ENCODE measurements around the gene ACOT7. TPM values are rescaled to one million over a fixed set of nuclear protein-coding genes. Genes with fewer than 3 reads are reported as not detected.

The ACOT7 gene
- total RNA-seq, 1 experiment from 2014 or later = 151 TPM

DNA sequence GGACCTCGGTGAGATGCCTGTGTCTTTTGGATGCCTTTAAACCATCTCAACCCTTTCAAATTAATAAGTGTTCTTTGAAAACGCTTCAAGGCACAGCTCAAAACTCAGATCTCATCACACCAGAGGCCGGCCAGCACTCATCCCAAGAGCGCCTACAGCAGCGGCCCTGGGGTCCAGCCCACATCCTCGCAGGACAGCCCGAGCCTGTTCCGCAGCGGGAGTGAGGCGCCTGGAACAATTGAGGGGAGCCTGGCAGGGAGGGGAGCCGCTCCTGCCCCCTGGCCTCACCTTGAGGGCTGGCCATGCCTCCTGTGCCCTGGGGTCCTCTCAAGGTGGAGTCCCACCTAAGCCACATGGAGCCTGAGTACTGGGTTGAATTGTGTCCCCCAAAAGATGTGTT lies 37.9 kb downstream of the ACOT7 start (continued):
- TF ChIP-seq, protein P1, sequence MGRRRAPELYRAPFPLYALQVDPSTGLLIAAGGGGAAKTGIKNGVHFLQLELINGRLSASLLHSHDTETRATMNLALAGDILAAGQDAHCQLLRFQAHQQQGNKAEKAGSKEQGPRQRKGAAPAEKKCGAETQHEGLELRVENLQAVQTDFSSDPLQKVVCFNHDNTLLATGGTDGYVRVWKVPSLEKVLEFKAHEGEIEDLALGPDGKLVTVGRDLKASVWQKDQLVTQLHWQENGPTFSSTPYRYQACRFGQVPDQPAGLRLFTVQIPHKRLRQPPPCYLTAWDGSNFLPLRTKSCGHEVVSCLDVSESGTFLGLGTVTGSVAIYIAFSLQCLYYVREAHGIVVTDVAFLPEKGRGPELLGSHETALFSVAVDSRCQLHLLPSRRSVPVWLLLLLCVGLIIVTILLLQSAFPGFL (CRISPR knock-in tag; IDR thresholded peaks at IDR 0.05; ENCODE audit: borderline replicate concordance) = no peak
- TF ChIP-seq ESRRA (CRISPR knock-in tag; IDR thresholded peaks at IDR 0.05; ENCODE audit: borderline replicate concordance) = no peak
- no peak for TF ChIP-seq KAT7 (CRISPR knock-in tag; IDR thresholded peaks at IDR 0.05; ENCODE audit: borderline replicate concordance)
- no peak for TF ChIP-seq RELA (CRISPR knock-in tag; IDR thresholded peaks at IDR 0.05; ENCODE audit: borderline replicate concordance)
- no peak for TF ChIP-seq EMX1 (CRISPR knock-in tag; IDR thresholded peaks at IDR 0.05)
- TF ChIP-seq JAZF1 (CRISPR knock-in tag; IDR thresholded peaks at IDR 0.05) = no peak
- TF ChIP-seq GRHL2 (CRISPR knock-in tag; IDR thresholded peaks at IDR 0.05; ENCODE audit: insufficient replicate concordance, severe bottlenecking) = no peak
- TF ChIP-seq, protein P2, sequence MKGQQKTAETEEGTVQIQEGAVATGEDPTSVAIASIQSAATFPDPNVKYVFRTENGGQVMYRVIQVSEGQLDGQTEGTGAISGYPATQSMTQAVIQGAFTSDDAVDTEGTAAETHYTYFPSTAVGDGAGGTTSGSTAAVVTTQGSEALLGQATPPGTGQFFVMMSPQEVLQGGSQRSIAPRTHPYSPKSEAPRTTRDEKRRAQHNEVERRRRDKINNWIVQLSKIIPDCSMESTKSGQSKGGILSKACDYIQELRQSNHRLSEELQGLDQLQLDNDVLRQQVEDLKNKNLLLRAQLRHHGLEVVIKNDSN (CRISPR knock-in tag; IDR thresholded peaks at IDR 0.05) = no peak
- no peak for TF ChIP-seq NR2C2 (CRISPR knock-in tag; IDR thresholded peaks at IDR 0.05)
- TF ChIP-seq, protein P3, sequence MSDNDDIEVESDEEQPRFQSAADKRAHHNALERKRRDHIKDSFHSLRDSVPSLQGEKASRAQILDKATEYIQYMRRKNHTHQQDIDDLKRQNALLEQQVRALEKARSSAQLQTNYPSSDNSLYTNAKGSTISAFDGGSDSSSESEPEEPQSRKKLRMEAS (CRISPR knock-in tag; IDR thresholded peaks at IDR 0.05) = no peak
- TF ChIP-seq, protein P4, sequence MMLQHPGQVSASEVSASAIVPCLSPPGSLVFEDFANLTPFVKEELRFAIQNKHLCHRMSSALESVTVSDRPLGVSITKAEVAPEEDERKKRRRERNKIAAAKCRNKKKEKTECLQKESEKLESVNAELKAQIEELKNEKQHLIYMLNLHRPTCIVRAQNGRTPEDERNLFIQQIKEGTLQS (CRISPR knock-in tag; conservative IDR thresholded peaks at IDR 0.05) = no peak

DNA sequence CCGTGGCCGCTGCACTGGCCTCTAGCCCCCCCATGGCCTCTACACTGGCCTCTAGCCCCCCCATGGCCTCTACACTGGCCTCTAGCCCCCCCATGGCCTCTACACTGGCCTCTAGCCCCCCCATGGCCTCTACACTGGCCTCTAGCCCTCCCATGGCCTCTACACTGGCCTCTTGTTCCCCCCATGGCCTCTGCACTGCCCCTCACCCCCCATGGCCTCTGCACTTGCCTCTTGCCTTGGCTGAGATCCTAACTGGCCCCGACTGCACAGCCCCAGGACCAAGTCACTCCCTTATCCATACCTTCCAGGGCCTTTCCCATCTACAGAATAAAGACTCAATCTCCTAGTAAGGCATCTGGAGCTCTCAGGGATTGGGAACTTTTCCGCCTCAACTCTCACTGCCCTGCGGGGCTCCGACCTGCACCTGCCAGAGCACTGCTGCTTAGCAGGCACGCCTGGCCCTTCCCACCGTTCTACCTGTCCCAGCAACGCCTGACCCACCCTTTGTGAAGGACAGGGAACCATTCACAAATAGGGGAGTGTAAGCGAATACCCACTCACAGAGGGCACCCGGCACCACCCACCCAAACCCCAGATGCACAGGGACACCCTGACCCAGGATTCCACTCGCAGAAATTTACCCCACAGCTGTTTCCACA lies 38.8 kb downstream of the ACOT7 start:
- TF ChIP-seq CREM (CRISPR knock-in tag; IDR thresholded peaks at IDR 0.05) = no peak
- CTCF ChIA-PET = interaction anchor here (0.8 to 1.4 kb wide), 6 partner anchors 24 to 108 kb away, joined by 3 to 7 read pairs (median 3); no protein-coding TSS in a partner anchor
- no peaks in the 10 kb centered on the region for H3K27me3 Mint-ChIP-seq (ENCODE audit: low read depth)
- DNase-seq (ENCODE audit: low spot score) (no peak), ATAC-seq (no peak)
- peak overlapping the region; percentile 71 for H3K27ac Mint-ChIP-seq
- no peaks in the 10 kb centered on the region for H3K36me3 Mint-ChIP-seq
- H3K4me3 Mint-ChIP-seq = no peak overlapping the region
- POLR2A ChIA-PET = no interaction called here
- no peaks in the 10 kb centered on the region for H3K9me3 Mint-ChIP-seq
- H3K4me1 Mint-ChIP-seq = peaks cover 39% of the 10 kb centered on the region

DNA sequence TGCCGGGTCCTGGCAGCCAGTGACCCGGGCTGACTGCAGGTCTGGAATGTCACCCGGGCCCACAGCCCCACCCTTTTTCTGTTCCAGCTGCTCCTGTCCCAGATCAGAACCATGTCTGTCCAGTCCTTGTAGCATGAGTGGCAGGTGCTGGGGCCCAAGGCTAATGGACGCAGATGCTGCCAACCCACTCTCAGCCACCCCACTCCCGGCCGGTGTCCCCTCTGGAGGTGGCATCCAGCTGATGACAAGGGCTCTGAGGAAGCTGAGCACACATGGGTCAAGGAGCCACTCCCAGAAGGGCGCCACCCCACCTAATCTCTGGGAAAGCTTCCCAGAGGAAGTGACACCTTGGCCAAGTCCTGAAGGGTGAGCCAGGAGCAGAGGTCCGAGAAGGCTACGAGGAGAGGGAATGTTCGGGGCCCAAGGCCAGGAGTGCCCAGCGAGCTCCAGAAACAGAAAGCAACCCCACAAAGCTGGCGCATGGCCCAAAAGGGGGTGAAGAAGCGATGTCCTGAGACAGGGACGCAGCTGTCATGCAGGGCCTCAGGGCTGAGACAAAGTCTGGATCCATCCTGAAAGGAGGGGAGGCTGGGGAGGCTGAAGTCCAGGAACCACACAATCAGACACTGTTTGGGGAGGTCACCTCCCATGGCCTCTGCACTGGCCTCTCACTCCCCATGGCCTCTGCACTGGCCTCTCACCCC lies 39.5 kb downstream of the ACOT7 start:
- POLR2A ChIA-PET = no interaction called here
- H3K27ac Mint-ChIP-seq = peak overlapping the region; percentile 58; the same call in 1 of the 2 replicates
- no peak for DNase-seq (ENCODE audit: low spot score)
- H3K4me3 Mint-ChIP-seq = no peak overlapping the region
- H3K36me3 Mint-ChIP-seq = peaks cover 3% of the 10 kb centered on the region; the same call in 1 of the 2 replicates
- H3K27me3 Mint-ChIP-seq (ENCODE audit: low read depth) = no peaks in the 10 kb centered on the region
- CTCF ChIA-PET = interaction anchor here (0.8 to 1.4 kb wide), 6 partner anchors 24 to 107 kb away, joined by 3 to 7 read pairs (median 4); no protein-coding TSS in a partner anchor
- no peaks in the 10 kb centered on the region for H3K9me3 Mint-ChIP-seq
- peaks cover 32% of the 10 kb centered on the region for H3K4me1 Mint-ChIP-seq
- ATAC-seq = no peak
- TF ChIP-seq HMGA2 (CRISPR knock-in tag; IDR thresholded peaks at IDR 0.05) (no peak), GABPB1 (CRISPR knock-in tag; IDR thresholded peaks at IDR 0.05) (no peak), SOX15 (CRISPR knock-in tag; IDR thresholded peaks at IDR 0.05) (no peak), ZNF423 (CRISPR knock-in tag; IDR thresholded peaks at IDR 0.05) (no peak), ETV6 (CRISPR knock-in tag; IDR thresholded peaks at IDR 0.05) (no peak), ZNF232 (CRISPR knock-in tag; IDR thresholded peaks at IDR 0.05) (no peak)
- TF ChIP-seq, protein P5, sequence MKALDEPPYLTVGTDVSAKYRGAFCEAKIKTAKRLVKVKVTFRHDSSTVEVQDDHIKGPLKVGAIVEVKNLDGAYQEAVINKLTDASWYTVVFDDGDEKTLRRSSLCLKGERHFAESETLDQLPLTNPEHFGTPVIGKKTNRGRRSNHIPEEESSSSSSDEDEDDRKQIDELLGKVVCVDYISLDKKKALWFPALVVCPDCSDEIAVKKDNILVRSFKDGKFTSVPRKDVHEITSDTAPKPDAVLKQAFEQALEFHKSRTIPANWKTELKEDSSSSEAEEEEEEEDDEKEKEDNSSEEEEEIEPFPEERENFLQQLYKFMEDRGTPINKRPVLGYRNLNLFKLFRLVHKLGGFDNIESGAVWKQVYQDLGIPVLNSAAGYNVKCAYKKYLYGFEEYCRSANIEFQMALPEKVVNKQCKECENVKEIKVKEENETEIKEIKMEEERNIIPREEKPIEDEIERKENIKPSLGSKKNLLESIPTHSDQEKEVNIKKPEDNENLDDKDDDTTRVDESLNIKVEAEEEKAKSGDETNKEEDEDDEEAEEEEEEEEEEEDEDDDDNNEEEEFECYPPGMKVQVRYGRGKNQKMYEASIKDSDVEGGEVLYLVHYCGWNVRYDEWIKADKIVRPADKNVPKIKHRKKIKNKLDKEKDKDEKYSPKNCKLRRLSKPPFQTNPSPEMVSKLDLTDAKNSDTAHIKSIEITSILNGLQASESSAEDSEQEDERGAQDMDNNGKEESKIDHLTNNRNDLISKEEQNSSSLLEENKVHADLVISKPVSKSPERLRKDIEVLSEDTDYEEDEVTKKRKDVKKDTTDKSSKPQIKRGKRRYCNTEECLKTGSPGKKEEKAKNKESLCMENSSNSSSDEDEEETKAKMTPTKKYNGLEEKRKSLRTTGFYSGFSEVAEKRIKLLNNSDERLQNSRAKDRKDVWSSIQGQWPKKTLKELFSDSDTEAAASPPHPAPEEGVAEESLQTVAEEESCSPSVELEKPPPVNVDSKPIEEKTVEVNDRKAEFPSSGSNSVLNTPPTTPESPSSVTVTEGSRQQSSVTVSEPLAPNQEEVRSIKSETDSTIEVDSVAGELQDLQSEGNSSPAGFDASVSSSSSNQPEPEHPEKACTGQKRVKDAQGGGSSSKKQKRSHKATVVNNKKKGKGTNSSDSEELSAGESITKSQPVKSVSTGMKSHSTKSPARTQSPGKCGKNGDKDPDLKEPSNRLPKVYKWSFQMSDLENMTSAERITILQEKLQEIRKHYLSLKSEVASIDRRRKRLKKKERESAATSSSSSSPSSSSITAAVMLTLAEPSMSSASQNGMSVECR (CRISPR knock-in tag; IDR thresholded peaks at IDR 0.05; ENCODE audit: borderline replicate concordance) = no peak
- TF ChIP-seq, protein P6, sequence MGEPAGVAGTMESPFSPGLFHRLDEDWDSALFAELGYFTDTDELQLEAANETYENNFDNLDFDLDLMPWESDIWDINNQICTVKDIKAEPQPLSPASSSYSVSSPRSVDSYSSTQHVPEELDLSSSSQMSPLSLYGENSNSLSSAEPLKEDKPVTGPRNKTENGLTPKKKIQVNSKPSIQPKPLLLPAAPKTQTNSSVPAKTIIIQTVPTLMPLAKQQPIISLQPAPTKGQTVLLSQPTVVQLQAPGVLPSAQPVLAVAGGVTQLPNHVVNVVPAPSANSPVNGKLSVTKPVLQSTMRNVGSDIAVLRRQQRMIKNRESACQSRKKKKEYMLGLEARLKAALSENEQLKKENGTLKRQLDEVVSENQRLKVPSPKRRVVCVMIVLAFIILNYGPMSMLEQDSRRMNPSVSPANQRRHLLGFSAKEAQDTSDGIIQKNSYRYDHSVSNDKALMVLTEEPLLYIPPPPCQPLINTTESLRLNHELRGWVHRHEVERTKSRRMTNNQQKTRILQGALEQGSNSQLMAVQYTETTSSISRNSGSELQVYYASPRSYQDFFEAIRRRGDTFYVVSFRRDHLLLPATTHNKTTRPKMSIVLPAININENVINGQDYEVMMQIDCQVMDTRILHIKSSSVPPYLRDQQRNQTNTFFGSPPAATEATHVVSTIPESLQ (CRISPR knock-in tag; IDR thresholded peaks at IDR 0.05) = no peak
- TF ChIP-seq, protein P7, sequence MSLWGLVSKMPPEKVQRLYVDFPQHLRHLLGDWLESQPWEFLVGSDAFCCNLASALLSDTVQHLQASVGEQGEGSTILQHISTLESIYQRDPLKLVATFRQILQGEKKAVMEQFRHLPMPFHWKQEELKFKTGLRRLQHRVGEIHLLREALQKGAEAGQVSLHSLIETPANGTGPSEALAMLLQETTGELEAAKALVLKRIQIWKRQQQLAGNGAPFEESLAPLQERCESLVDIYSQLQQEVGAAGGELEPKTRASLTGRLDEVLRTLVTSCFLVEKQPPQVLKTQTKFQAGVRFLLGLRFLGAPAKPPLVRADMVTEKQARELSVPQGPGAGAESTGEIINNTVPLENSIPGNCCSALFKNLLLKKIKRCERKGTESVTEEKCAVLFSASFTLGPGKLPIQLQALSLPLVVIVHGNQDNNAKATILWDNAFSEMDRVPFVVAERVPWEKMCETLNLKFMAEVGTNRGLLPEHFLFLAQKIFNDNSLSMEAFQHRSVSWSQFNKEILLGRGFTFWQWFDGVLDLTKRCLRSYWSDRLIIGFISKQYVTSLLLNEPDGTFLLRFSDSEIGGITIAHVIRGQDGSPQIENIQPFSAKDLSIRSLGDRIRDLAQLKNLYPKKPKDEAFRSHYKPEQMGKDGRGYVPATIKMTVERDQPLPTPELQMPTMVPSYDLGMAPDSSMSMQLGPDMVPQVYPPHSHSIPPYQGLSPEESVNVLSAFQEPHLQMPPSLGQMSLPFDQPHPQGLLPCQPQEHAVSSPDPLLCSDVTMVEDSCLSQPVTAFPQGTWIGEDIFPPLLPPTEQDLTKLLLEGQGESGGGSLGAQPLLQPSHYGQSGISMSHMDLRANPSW (CRISPR knock-in tag; conservative IDR thresholded peaks at IDR 0.05; ENCODE audit: low read depth) = no peak
